ENCODE data around the gene CTNNA2.

DNA sequence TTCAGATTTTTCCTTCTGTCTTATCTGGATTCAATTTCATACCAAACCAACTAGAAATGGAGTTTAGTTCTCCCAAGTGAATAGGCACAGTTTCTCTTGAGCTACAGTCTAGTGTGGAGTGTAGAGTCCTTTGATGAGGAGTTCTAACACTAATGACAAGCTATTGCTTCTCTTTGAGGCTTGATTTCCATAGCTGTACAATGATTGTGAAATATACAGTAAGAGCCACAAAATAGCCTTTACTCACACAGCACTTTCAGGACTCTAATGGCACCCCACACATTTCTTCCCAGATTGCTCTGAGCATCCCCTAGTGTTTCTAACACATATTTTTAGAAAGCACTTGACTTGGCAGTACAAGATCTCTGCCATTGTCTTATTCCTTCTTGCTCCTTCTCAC is 638.4 kb downstream of the CTNNA2 start:
- TF ChIP-seq, protein P1, sequence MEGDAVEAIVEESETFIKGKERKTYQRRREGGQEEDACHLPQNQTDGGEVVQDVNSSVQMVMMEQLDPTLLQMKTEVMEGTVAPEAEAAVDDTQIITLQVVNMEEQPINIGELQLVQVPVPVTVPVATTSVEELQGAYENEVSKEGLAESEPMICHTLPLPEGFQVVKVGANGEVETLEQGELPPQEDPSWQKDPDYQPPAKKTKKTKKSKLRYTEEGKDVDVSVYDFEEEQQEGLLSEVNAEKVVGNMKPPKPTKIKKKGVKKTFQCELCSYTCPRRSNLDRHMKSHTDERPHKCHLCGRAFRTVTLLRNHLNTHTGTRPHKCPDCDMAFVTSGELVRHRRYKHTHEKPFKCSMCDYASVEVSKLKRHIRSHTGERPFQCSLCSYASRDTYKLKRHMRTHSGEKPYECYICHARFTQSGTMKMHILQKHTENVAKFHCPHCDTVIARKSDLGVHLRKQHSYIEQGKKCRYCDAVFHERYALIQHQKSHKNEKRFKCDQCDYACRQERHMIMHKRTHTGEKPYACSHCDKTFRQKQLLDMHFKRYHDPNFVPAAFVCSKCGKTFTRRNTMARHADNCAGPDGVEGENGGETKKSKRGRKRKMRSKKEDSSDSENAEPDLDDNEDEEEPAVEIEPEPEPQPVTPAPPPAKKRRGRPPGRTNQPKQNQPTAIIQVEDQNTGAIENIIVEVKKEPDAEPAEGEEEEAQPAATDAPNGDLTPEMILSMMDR (conservative IDR thresholded peaks at IDR 0.05) = no peak
- no peak for TF ChIP-seq EZH2 (IDR thresholded peaks at IDR 0.05; ENCODE audit: low read depth)

All from PC-9 (cell line).